ENCODE results near the gene BCAS3.

- TF ChIP-seq CTCF (IDR thresholded peaks at IDR 0.05 in 4 of 5, conservative IDR thresholded peaks at IDR 0.05 in 1 of 5) (no peak), POLR2A (IDR thresholded peaks at IDR 0.05) (no peak)
These were observed 52.2 kb downstream of the BCAS3 start for GRCh38 chr17:60729854-60730253.
